Spleen (tissue), 7 donors: ENCODE measurements around the gene ERBB4.

ENCODE experiments used
- POLR2AphosphoS5 ChIP-seq, 3 donors: sonication (generic); formaldehyde crosslinking; IDR thresholded peaks; one replicate each; pipeline ENCODE4 v1.5.1; 2017; ENCODE audit warnings: antibody characterized with exemption in 3 of 3
- TF ChIP-seq, protein P1 (sequence below), 11 experiments: fragments of 200-600 bp in 7 of 11; fragments of 450-650 bp in 4 of 11; sonication (generic) in 4 of 11; IDR thresholded peaks in 8 of 11; conservative IDR thresholded peaks in 3 of 11; 1 replicate in 7 of 11; 2 replicates in 4 of 11; pipeline versions ENCODE4 v1.4.0 to v1.8.0; 2016 to 2021; ENCODE audit warnings: antibody characterized with exemption in 11 of 11, inconsistent platforms in 4 of 11, mild to moderate bottlenecking in 1 of 11
- donor health status: DM: no; HTN: no; CAD: no; lungs with moderate emphysema.
- donor health status: DM: no; HTN: no; CAD: no.
- donor health status: DM: no; HTN: no; CAD: no.

- TF ChIP-seq, protein P1, sequence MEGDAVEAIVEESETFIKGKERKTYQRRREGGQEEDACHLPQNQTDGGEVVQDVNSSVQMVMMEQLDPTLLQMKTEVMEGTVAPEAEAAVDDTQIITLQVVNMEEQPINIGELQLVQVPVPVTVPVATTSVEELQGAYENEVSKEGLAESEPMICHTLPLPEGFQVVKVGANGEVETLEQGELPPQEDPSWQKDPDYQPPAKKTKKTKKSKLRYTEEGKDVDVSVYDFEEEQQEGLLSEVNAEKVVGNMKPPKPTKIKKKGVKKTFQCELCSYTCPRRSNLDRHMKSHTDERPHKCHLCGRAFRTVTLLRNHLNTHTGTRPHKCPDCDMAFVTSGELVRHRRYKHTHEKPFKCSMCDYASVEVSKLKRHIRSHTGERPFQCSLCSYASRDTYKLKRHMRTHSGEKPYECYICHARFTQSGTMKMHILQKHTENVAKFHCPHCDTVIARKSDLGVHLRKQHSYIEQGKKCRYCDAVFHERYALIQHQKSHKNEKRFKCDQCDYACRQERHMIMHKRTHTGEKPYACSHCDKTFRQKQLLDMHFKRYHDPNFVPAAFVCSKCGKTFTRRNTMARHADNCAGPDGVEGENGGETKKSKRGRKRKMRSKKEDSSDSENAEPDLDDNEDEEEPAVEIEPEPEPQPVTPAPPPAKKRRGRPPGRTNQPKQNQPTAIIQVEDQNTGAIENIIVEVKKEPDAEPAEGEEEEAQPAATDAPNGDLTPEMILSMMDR (IDR thresholded peaks at IDR 0.05 in 8 of 11, conservative IDR thresholded peaks at IDR 0.05 in 3 of 11), result no peak
- TF ChIP-seq POLR2AphosphoS5 (IDR thresholded peaks at IDR 0.05), result no peak
Observed at GRCh38 chr2:212385241-212385640, 153.4 kb downstream of the ERBB4 start.
